HG03175 (cell line): ENCODE results near the gene BMP8A.
"Not testable (repeated sequence)": the region's sequence is repeated elsewhere in the genome, so short reads cannot be mapped to it uniquely, and the experiment has no call there.

Source experiments
- ATAC-seq: cut with Tn5 transposase; IDR thresholded peaks from one replicate; pipeline ENCODE4 v1.9.1; 2021; ENCODE audit warnings: mild to moderate bottlenecking, moderate library complexity; ENCODE audit not compliant: unreplicated experiment

BMP8A gene

DNA sequence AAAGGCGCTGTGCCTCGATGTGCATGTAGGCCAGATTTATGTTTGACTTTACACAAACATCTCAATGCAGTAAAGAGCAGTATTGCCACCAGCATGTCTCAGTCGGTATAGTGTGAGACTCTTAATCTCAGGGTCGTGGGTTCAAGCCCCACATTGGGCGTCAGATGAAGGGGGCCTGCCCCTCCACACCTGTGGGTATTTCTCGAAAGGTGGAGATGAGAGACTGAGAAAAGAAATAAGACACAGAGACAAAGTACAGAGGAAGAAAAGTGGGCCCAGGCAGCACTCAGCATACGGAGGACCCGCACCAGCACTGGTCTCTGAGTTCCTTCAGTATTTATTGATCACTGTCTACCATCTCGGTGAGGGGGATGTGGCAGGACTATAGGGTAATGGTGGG, 13.0 kb downstream of the BMP8A start:
- ATAC-seq, result not testable (repeated sequence)

DNA sequence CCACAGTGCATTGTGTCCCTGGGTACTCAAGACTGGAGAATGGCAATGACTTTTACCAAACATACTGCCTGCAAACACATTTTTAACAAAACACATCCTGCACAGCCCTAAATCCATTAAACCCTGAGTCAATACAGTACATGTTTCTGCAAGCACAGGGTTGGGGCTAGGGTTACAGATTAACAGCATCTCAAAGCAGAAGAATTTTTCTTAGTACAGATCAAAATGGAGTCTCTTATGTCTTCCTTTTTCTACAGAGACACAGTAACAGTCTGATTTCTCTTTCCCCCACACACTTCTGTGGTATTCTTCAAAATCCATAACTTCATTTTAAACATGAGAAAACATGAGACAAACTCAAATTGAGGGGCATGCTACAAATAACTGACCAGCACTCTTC, 13.9 kb downstream of the BMP8A start:
- ATAC-seq, result no peak

GRCh38 chr1:39507230-39507928, 15.9 kb downstream of the BMP8A start:
- no peak for ATAC-seq

DNA sequence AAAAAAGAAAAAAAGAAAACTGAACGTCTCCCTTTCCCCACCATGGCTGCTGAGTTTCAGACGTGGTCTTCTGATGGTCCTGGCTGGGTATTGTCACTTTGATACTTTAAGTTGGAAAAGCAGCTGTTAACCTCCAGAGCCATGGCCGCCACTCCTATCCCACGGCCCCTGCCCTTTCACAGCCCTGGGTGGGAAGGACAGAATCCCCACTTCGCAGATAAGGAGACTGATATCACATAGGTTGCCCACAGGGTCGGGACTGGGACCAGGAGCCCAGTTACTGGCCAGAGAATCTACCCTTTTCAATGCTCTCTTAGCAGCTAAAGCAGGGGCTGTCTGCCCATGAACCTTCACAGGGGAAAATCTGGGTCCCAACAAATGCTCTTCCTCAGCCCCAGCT, 16.8 kb downstream of the BMP8A start:
- ATAC-seq, result no peak

DNA sequence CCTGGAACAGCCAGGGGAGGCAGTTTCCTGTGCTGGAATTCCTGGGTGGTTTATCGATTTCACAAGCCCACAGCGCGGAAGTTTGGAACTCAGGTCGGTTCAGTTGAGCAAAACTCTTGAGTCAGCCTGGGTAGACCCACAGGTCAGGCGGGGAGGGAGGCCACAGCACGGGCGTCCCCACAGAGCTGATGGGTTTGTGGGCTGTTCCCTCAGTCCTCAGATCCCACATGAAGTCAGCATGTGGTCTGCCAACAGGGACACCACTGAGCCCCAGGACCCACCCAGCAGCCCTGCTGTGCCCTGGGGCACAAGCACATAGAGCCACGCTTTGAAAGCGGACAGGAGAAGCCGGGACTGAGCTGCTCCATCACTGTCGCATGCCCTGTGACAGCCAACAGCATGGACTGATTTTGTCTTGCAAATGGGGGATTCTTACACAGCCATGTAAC, 17.4 kb downstream of the BMP8A start:
- ATAC-seq, result peak; percentile 15

DNA sequence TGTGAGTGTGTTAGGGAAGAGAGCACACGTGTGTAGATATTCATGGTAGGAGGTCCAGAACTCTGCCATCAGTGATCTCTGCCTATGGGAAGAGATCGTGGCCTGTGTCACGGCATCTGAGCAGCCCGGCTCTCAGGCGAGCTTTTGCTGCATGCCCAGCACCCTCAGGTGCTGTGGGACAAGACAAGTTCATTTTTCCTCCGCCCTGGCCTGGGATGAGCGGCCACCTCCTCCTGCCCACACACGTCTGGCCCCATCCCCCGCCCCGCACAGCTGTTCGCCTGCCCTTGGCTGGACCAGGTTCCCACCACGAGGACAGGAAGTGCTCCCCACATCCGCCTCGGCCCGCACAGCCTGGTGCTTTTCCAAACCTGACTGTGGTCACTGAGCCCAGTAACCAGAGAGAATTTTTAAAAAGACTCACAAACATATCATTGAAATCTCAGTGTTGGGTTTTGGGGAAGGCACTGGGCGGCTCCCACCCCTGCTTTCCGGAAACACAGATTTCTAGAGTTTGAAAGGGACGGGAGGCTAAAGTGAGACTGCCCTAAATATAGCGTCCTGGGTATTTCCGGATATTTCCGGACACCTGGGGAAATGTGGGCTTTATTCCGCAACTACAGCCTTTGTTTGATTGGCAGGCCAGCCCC, 18.0 kb downstream of the BMP8A start:
- ATAC-seq, result peak; percentile 61

DNA sequence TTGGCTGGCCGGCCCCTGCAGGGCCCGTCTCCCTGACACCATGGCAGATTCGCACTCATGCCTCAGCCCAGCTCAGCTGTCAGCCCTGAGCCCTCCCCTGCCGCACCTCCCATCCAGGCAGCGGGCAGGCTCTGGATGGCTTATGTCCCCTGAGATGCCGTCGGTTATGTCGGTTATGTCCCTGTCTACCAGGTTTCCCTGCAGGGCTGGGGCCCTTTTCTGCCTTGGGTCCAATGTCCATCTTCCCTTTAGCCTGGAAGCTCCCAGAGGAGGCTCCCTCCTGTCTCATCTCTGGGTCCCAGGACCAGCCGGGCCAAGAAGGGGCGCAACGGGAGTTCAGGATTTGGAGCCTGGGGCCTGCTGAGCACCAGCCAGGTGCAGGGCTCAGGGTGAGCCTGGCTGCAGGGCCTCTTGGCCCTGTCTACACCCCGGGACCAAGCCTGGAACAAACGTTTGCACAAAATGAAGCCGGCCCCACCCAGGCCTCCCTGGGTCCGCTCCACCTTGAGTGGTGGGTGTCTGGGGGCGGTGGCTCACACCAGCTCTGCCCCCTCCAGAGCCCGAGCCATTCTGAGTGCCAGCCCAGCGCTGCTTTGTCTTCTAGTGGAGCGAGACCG, 19.2 kb downstream of the BMP8A start:
- not testable (repeated sequence) for ATAC-seq

DNA sequence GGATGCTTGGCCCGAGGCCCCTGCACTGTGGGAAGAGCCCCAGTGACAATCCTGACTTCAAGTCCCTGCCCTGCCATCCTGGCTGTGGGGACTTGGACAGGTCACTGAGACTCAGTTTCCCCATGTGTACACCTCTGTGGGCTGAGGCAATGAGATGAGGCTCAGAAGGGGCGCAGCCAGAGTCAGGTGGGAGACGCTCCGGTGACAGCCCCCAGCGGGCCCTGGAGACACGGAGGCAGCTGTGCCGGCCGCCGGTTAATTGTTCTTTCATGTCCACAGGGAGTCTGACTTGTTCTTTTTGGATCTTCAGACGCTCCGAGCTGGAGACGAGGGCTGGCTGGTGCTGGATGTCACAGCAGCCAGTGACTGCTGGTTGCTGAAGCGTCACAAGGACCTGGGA, 20.0 kb downstream of the BMP8A start:
- not testable (repeated sequence) for ATAC-seq

DNA sequence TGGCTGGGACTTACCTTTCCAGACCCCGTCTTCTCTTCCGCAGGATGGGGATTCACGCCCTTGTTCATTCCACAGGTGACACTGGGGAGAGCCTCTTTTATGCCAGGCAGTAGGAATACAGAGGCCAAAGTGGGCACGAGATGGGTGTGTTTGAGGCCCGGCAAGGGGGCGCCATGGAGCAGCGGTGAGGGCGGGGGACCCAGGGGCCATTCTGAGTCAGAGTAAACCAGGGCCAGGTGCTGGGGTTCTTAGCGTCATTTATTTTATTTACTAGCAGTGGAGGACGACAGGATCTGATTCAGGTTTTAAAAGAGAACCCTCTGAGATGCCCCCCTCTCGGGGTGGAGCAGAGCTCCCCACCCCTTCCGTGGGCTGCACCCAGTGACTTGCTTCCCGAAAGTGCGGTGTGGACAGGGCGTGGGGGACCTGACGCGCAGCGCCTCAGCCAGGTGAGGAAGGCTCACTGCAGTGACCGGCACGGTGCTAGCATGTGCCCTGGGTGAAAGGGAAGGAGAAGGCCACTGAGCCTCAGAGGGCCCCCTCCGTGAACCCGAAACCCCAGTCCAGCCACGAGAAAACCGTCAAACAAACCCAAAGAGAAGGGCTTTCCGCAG, 20.9 kb downstream of the BMP8A start:
- ATAC-seq, result not testable (repeated sequence)

- ATAC-seq, result not testable (repeated sequence)
Measured at GRCh38 chr1:39514710-39515124, 23.3 kb downstream of the BMP8A start.

DNA sequence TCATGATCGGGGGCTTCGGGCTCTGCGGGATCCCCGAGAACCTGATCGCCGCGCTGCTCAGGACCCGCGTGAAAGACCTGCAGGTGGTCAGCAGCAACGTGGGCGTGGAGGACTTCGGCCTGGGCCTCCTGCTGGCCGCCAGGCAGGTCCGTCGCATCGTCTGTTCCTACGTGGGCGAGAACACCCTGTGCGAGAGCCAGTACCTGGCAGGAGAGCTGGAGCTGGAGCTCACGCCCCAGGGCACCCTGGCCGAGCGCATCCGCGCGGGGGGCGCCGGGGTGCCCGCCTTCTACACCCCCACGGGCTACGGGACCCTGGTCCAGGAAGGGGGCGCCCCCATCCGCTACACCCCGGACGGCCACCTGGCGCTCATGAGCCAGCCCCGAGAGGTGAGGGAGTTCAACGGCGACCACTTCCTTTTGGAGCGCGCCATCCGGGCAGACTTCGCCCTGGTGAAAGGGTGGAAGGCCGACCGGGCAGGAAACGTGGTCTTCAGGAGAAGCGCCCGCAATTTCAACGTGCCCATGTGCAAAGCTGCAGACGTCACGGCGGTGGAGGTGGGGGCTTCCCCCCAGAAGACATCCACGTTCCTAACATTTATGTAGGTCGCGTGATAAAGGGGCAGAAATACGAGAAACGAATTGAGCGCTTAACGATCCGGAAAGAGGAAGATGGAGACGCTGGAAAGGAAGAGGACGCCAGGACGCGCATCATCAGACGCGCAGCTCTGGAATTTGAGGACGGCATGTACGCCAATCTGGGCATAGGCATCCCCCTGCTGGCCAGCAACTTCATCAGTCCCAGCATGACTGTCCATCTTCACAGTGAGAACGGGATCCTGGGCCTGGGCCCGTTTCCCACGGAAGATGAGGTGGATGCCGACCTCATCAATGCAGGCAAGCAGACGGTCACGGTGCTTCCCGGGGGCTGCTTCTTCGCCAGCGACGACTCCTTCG, 24.0 kb downstream of the BMP8A start:
- ATAC-seq, result not testable (repeated sequence)

- ATAC-seq, result not testable (repeated sequence)
Measured at GRCh38 chr1:39516841-39517240, 25.4 kb downstream of the BMP8A start.

DNA sequence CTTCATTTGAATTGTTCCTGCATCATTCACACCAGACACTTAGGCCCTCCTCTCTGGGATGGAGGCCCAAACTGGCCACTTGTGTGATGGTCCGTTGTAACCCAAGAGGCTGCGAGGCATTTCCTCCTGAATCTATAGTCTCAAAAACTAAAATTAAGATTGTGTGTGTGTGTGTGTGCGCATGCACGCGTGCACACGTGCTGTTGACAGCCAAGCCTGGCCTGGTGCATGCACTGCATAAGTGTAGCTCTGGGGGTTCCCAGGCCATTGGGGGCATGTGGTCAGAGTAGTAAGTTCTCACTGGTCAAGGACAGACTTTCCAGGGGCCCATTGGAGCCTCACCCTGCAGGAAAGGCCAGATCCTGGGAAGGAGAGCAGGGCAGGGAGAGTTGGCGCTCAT, 26.5 kb downstream of the BMP8A start:
- ATAC-seq, result not testable (repeated sequence)

- not testable (repeated sequence) for ATAC-seq
Measured at GRCh38 chr1:39519376-39519775, 27.9 kb downstream of the BMP8A start.

DNA sequence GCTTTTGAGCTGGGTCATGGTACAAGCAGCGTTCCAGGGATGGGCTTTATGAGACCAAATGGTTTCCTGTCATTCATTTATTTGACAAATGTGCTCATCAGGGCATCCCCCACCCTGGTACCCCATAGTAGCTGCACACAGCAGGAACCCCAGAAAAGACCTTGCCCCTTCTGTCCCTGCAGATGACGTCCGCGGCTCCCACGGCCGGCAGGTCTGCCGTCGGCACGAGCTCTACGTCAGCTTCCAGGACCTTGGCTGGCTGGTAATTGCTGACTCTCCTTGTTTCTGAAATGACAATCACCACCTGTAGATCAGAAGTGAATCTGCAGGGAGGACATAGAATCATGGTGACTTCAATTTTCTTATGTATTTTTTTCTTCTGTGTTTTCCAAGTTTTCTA, 30.8 kb downstream of the BMP8A start:
- ATAC-seq, result not testable (repeated sequence)

DNA sequence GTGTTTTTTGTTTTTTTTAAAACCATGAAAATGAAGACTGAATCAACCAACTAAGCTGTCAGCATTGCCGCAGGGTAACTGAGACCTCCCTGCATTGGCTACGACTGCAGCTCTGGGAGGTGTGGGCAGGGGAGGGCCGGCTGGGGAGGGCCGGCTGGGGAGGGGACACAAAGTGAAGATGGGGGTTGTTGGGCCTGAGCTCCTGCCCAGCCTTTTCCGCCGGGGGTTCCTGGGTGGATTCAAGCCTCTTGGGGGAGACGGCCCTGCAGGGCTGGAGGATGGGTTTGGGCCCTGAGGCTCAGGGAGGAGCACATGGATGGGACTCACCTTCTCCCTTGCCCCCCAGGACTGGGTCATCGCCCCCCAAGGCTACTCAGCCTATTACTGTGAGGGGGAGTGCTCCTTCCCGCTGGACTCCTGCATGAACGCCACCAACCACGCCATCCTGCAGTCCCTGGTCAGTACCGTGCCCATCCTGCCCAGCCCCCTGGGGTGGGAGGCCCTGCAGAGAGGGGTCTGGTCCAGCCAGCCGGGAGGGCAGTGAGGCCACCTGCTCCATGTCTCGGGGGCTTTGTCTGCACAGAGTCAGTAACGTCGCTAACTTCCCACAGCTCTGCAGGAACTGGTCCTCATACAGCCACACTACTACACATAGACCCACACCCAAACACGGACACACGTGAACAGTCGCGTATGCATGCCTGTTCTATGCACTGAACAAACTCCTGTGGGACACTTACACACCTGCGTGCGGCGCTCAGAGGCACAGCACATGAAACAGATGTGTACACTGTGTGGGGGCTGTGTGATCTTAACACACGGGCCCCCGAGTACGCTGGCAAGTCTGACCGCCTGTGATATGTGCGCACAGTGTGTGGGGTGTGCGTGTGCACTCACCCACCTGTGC, 31.5 kb downstream of the BMP8A start:
- ATAC-seq, result no peak

GRCh38 chr1:39524171-39524570, 32.7 kb downstream of the BMP8A start:
- ATAC-seq, result no peak

- ATAC-seq, result no peak
Measured at GRCh38 chr1:39524591-39525365, 33.3 kb downstream of the BMP8A start.
